CD4-positive, alpha-beta T cell (primary cell): ENCODE results near the gene PAPPA. TPM values are rescaled to one million over a fixed set of nuclear protein-coding genes. Genes with fewer than 3 reads are reported as not detected.

ENCODE experiments used
- ATAC-seq: fragments of 200-7000 bp; cut with Tn5 transposase; one replicate; pipeline ENCODE4 v1.10.0; 2022; ENCODE audit warnings: mild to moderate bottlenecking; ENCODE audit not compliant: poor library complexity
- CTCF ChIA-PET: fragments of 350-600 bp; sonication (Branson Sonifier 250); formaldehyde crosslinking; loops from one replicate; lab custom pipeline; 2021; ENCODE audit warnings: antibody characterized with exemption, inconsistent platforms; lab: Charles Lee
- POLR2A ChIA-PET: fragments of 350-600 bp; sonication (Branson Sonifier 250); formaldehyde crosslinking; loops from one replicate; lab custom pipeline; 2021; ENCODE audit warnings: antibody characterized with exemption, inconsistent platforms; lab: Charles Lee
- DNase-seq, 14 experiments: peaks; one replicate each; pipeline ENCODE4 v3.0.0-alpha.2; 2013 to 2020; ENCODE audit warnings: mixed read lengths in 2 of 14
- H3K27ac ChIP-seq, 2 donors: one replicate each; pipeline versions ENCODE4 v1.5.1 to v1.7.0; 2013; ENCODE audit warnings: low read length in 2 of 2, low read depth in 1 of 2, mild to moderate bottlenecking in 1 of 2
- H3K27me3 ChIP-seq, 2 experiments: 1 replicate in 1 of 2; 2 replicates in 1 of 2; pipeline versions ENCODE4 v1.6.1 to v1.7.0; 2013; ENCODE audit warnings: low read length in 2 of 2, control low read depth in 1 of 2, mild to moderate bottlenecking in 1 of 2, moderate library complexity in 1 of 2; ENCODE audit not compliant: insufficient read depth in 2 of 2, control insufficient read depth in 1 of 2
- H3K36me3 ChIP-seq: one replicate; pipeline ENCODE4 v1.6.1; 2013; ENCODE audit warnings: low read length, control low read depth; ENCODE audit not compliant: insufficient read depth
- H3K4me1 ChIP-seq: one replicate; pipeline ENCODE4 v1.6.1; 2013; ENCODE audit warnings: low read length, control low read depth; ENCODE audit not compliant: insufficient read depth
- H3K4me3 ChIP-seq: one replicate; pipeline ENCODE4 v1.5.1; 2013; ENCODE audit warnings: mild to moderate bottlenecking, low read length, moderate library complexity
- H3K9me3 ChIP-seq, 2 experiments: 1 replicate in 1 of 2; 2 replicates in 1 of 2; pipeline versions ENCODE4 v1.6.1 to v1.7.0; 2013; ENCODE audit warnings: low read length in 2 of 2, mild to moderate bottlenecking in 2 of 2, control low read depth in 1 of 2, moderate library complexity in 1 of 2; ENCODE audit not compliant: control insufficient read depth in 1 of 2, insufficient read depth in 1 of 2
- H3K27ac Mint-ChIP-seq: one replicate; pipeline ENCODE4 v1.8.0; 2020; ENCODE audit warnings: mixed read lengths
- H3K27me3 Mint-ChIP-seq: one replicate; pipeline ENCODE4 v1.8.0; 2021; ENCODE audit warnings: mixed read lengths
- H3K36me3 Mint-ChIP-seq: one replicate; pipeline ENCODE4 v1.8.0; 2021; ENCODE audit warnings: low read depth, mixed read lengths
- H3K4me1 Mint-ChIP-seq: one replicate; pipeline ENCODE4 v1.8.0; 2021; ENCODE audit warnings: low read depth, mixed read lengths
- H3K4me3 Mint-ChIP-seq: one replicate; pipeline ENCODE4 v1.8.0; 2020; ENCODE audit warnings: mild to moderate bottlenecking, mixed read lengths
- H3K9me3 Mint-ChIP-seq: one replicate; pipeline ENCODE4 v1.8.0; 2020; ENCODE audit warnings: mixed read lengths
- intact Hi-C, 2 experiments: fragments of 100-400 bp; cut with DNase I in 1 of 2; cut with micrococcal nuclease in 1 of 2; formaldehyde crosslinking; loops; one replicate each; pipeline versions ENCODE4 v1.15.1 to v1.9.0; 2023 to 2025; cut with DNase I, micrococcal nuclease
- total RNA-seq, 174 experiments: library from RNA in 2 of 174; stranded (reverse) in 2 of 174; gene quantifications; one replicate each; pipeline ENCODE4 v1.2.3 and lab custom pipeline; 2021 to 2026
- TF ChIP-seq, protein P1 (sequence below): fragments of 200-600 bp; IDR thresholded peaks from one replicate; pipeline ENCODE4 v1.8.0; 2022; ENCODE audit warnings: antibody characterized with exemption, mild to moderate bottlenecking

The PAPPA gene
- total RNA-seq, 2 experiments from 2014 or later = 0.03 TPM; not detected in 1

DNA sequence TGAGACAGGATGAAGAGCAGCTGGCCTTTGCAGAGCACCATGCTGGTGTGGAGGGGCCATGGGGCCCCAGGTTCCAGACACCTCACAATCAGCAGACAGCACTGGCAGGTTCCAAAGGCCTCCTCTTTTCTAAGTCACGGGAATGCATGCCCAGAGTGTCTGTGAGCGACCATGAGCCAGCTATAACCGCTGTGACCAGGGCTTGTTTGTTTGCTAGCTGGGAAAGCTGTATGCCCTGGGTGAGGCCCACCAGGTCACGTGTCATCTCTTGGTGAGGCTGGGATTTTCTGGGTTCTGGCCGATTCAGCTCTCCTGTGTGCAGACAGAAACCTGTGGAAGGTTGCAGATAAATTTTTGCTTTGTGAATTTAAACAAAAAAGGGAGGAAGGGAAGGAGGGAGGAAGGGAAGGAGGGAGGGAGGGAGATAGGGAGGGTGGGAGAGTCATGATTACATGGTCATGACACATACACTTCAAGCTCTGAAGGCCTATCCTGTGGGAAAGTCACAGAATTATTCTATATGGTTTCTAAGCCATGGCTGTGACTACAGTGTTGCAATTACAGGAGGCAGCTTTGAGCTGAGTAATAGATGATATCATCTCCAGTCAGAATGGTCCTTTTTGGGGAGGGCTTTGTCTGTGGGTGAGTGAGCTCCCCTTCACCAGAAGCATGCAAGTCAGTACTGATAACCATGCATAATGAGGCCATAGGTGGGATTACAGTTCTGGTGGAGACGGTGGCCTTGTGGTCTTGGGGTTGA lies 37.2 kb downstream of the PAPPA start:
- H3K9me3 ChIP-seq = peaks cover 0 to 17% of the 10 kb centered on the region in 2 experiments
- H3K4me3 ChIP-seq = no peak overlapping the region
- Mint-ChIP-seq H3K36me3 (no peaks in the 10 kb centered on the region), H3K27ac (no peak overlapping the region), H3K9me3 (no peaks in the 10 kb centered on the region), H3K4me1 (no peaks in the 10 kb centered on the region), H3K27me3 (no peaks in the 10 kb centered on the region), H3K4me3 (no peak overlapping the region)
- DNase-seq = no peak
- H3K27me3 ChIP-seq = no peaks in the 10 kb centered on the region
- H3K36me3 ChIP-seq = no peaks in the 10 kb centered on the region
- no peak overlapping the region for H3K27ac ChIP-seq
- intact Hi-C loops = no loop called here
- ChIA-PET POLR2A (no interaction called here), CTCF (no interaction called here)
- TF ChIP-seq, protein P1, sequence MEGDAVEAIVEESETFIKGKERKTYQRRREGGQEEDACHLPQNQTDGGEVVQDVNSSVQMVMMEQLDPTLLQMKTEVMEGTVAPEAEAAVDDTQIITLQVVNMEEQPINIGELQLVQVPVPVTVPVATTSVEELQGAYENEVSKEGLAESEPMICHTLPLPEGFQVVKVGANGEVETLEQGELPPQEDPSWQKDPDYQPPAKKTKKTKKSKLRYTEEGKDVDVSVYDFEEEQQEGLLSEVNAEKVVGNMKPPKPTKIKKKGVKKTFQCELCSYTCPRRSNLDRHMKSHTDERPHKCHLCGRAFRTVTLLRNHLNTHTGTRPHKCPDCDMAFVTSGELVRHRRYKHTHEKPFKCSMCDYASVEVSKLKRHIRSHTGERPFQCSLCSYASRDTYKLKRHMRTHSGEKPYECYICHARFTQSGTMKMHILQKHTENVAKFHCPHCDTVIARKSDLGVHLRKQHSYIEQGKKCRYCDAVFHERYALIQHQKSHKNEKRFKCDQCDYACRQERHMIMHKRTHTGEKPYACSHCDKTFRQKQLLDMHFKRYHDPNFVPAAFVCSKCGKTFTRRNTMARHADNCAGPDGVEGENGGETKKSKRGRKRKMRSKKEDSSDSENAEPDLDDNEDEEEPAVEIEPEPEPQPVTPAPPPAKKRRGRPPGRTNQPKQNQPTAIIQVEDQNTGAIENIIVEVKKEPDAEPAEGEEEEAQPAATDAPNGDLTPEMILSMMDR = no peak
- no peaks in the 10 kb centered on the region for H3K4me1 ChIP-seq
- no peak for ATAC-seq

DNA sequence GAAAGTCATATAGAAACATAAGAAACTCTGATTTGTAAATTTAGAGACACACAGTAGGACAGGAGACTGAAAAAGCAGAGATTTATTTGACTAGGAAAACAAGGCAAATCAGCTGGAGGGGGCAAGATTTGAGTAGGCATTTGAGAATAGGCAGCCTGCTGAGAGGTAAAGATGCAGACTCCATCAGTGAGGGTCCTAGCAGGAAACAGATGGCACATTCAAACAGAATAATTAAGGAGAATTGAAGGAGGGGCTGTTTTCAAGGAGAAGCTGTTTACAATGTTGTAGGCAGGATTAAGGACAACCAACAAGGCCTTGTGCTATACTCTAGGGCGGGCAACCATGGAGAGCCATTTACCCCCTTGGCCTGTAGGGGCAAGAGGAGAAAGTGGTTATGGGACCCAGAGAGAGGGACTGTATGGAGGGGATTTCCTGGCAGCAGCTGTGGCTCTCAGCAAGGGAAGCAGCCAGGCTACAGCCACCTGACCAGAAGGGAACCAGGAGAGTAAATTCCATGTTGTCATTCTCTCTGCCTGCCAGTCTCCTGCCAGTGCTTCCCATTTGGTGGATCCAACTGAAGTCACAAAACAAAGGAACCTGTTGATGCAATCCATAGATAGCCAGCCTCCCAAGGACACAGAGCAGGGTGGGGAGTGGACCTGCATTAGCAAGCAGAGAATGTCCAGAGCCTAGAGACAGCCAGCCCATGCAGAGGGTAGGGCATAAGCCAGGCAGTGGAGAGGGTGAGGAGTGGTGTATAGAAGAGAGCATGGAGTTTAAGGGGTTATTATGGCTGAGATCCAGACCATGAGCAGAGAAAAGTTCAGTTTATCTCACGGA lies 38.2 kb downstream of the PAPPA start:
- no peaks in the 10 kb centered on the region for H3K27me3 ChIP-seq
- no peaks in the 10 kb centered on the region for H3K36me3 Mint-ChIP-seq
- ChIA-PET POLR2A (no interaction called here), CTCF (no interaction called here)
- no peak overlapping the region for H3K4me3 Mint-ChIP-seq
- H3K27ac ChIP-seq = no peak overlapping the region
- no peak for DNase-seq
- no peaks in the 10 kb centered on the region for H3K36me3 ChIP-seq
- no peaks in the 10 kb centered on the region for H3K4me1 ChIP-seq
- intact Hi-C loops = no loop called here
- no peaks in the 10 kb centered on the region for H3K4me1 Mint-ChIP-seq
- no peaks in the 10 kb centered on the region for H3K9me3 Mint-ChIP-seq
- no peak for ATAC-seq
- H3K27ac Mint-ChIP-seq = no peak overlapping the region
- no peaks in the 10 kb centered on the region for H3K27me3 Mint-ChIP-seq
- peaks cover 0 to 17% of the 10 kb centered on the region in 2 experiments for H3K9me3 ChIP-seq
- TF ChIP-seq, protein P1 = no peak
- no peak overlapping the region for H3K4me3 ChIP-seq

DNA sequence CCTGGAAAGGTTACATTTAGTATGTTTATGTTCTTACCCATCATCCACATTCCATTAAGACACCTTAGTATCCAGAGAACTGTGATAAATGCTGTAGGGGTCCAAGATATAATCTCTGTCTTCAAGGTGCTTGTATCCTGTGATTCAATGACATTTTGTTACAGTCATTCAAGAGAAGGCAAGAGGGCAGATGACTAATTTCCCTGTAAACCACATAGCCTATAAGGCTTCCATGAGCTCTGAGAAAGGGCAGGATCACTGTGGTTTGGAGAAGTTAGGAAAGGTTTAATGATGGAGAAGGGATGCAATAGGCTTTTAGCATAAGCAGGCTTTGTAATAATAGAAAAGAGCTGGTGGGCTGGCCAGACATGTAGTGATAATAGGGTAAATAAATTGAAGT lies 40.0 kb downstream of the PAPPA start:
- Mint-ChIP-seq H3K36me3 (no peaks in the 10 kb centered on the region), H3K4me1 (no peaks in the 10 kb centered on the region), H3K27ac (no peak overlapping the region), H3K4me3 (no peak overlapping the region), H3K9me3 (no peaks in the 10 kb centered on the region), H3K27me3 (no peaks in the 10 kb centered on the region)
- no peaks in the 10 kb centered on the region for H3K27me3 ChIP-seq
- peaks cover 0 to 8% of the 10 kb centered on the region in 2 experiments for H3K9me3 ChIP-seq
- DNase-seq (no peak), ATAC-seq (no peak)
- POLR2A ChIA-PET = no interaction called here
- CTCF ChIA-PET = no interaction called here
- no peak overlapping the region for H3K4me3 ChIP-seq
- intact Hi-C loops = no loop called here
- H3K36me3 ChIP-seq = no peaks in the 10 kb centered on the region
- H3K4me1 ChIP-seq = no peaks in the 10 kb centered on the region
- no peak overlapping the region for H3K27ac ChIP-seq
- TF ChIP-seq, protein P1 = no peak
